NB4 (cell line): Measurements from ENCODE around the gene RNF157.
"Not testable (repeated sequence)": the region's sequence is repeated elsewhere in the genome, so short reads cannot be mapped to it uniquely, and the experiment has no call there.

Source experiments
- DNase-seq: peaks from one replicate; pipeline ENCODE4 v3.0.0; 2010; ENCODE audit warnings: low read depth
- H3K4me3 ChIP-seq: one replicate; pipeline ENCODE4 v1.5.1; 2011; ENCODE audit warnings: mild to moderate bottlenecking, low read depth, low read length, moderate library complexity
- CTCF ChIP-seq: IDR thresholded peaks from one replicate; pipeline ENCODE4 v1.5.1; 2012; ENCODE audit warnings: low read depth, low read length
- MYC ChIP-seq: IDR thresholded peaks from 2 replicates; pipeline ENCODE4 v1.6.1; 2011; ENCODE audit warnings: low read depth, low read length
- POLR2A ChIP-seq: IDR thresholded peaks from 2 replicates; pipeline ENCODE4 v1.6.1; 2011; ENCODE audit warnings: mild to moderate bottlenecking; ENCODE audit not compliant: insufficient read length; ENCODE audit errors: extremely low read depth
- TF ChIP-seq, protein P1 (sequence below): IDR thresholded peaks from 2 replicates; pipeline ENCODE4 v1.6.1; 2011; ENCODE audit warnings: low read depth, low read length

RNF157 gene

DNA sequence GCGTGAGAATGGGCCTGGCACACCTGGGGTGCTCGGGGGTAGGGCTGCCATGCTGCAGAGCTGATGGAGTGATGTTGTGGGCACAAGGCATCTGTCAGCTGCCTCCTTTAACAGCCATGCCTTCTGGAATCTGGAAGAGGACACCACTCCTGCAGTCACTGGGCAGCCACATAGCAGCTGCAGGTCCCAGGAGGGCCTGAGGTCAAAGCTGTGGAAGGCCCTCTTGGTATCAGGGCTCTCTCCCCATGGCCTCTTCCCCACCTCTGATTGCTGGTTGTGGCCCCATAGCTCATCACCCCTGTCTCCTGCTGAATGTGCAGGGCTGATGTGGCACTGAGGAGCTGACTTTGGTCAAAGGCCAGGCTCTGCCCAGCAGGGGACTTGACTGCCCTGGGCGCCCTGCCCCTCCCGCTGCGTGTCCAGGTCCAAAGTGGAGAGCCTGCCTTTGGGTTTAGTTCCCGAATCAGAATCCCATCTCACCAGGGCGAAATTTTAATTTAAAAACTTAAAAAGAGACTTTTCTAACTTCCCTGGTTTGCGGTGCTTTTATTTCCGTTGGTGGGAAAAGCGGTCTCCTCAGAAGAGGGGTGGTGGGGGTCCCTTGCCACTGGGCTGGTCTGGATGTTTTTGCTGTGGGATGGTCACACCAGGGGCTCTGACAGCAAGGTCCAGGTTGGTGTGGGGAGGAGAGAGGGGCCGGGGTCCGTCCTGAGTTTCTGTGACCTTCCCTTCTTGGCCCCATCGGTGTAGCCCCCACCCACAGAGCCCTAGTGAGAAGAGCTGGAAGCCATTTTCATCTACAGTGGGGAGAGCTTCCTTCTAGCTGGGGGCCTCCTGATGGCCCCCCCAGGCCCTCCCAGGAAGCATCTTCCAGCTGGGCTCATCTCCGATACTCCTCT, 30.7 kb upstream of the RNF157 start:
- no peak overlapping the region for H3K4me3 ChIP-seq
- DNase-seq, result no peak

GRCh38 chr17:76270127-76270592, 29.9 kb upstream of the RNF157 start:
- TF ChIP-seq MYC (no peak), POLR2A (no peak), CTCF (no peak)
- TF ChIP-seq, protein P1, sequence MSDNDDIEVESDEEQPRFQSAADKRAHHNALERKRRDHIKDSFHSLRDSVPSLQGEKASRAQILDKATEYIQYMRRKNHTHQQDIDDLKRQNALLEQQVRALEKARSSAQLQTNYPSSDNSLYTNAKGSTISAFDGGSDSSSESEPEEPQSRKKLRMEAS, result no peak
- DNase-seq, result no peak
- H3K4me3 ChIP-seq, result no peak overlapping the region

More for the DNA sequence above, 30.7 kb upstream of the RNF157 start:
- TF ChIP-seq, protein P1, result no peak
- no peak for TF ChIP-seq POLR2A
- no peak for TF ChIP-seq CTCF
- no peak for TF ChIP-seq MYC

GRCh38 chr17:76268991-76269981, 29.0 kb upstream of the RNF157 start:
- DNase-seq, result no peak
- TF ChIP-seq MYC (no peak), POLR2A (no peak), CTCF (no peak)
- TF ChIP-seq, protein P1, result no peak
- H3K4me3 ChIP-seq, result no peak overlapping the region

- TF ChIP-seq, protein P1, result peak; percentile 81
- peak; percentile 37 for TF ChIP-seq POLR2A
- TF ChIP-seq MYC, result peak; percentile 94
- TF ChIP-seq CTCF, result no peak
- DNase-seq, result peak; percentile 95
- H3K4me3 ChIP-seq, result peak overlapping the region; percentile 50
These were observed 27.9 kb upstream of the RNF157 start for GRCh38 chr17:76268015-76268749.

GRCh38 chr17:76267581-76268001, 27.3 kb upstream of the RNF157 start:
- H3K4me3 ChIP-seq, result peak overlapping the region; percentile 50

More at GRCh38 chr17:76267581-76268001, 27.3 kb upstream of the RNF157 start:
- not testable (repeated sequence) for DNase-seq
